Skin epidermis (tissue), 12 donors: ENCODE results near the gene AGPAT2.

Experiments
- H3K27ac ChIP-seq, 21 experiments: fragments of 200-600 bp; sonication (generic) in 11 of 21; one replicate each; pipeline ENCODE4 v1.5.0; 2020; ENCODE audit warnings: mild to moderate bottlenecking in 3 of 21, inconsistent platforms in 2 of 21, moderate library complexity in 2 of 21
- H3K4me3 ChIP-seq, 7 experiments: fragments of 200-600 bp; sonication (generic) in 2 of 7; one replicate each; pipeline ENCODE4 v1.5.0; 2020; ENCODE audit warnings: inconsistent platforms in 2 of 7, mild to moderate bottlenecking in 2 of 7, moderate library complexity in 1 of 7

AGPAT2 gene

GRCh38 chr9:136656795-136657611 lies 30.3 kb downstream of the AGPAT2 start:
- peak overlapping the region; percentile 16 to 83 (median 60) for H3K27ac ChIP-seq
- no peak overlapping the region for H3K4me3 ChIP-seq

GRCh38 chr9:136656183-136656738 lies 31.0 kb downstream of the AGPAT2 start:
- Histone ChIP-seq H3K4me3 (no peak overlapping the region), H3K27ac (peak overlapping the region; percentile 16 to 83 (median 60))

GRCh38 chr9:136655536-136656182 lies 31.6 kb downstream of the AGPAT2 start:
- Histone ChIP-seq H3K27ac (peak overlapping the region in 15 of 21 experiments; percentile 23 to 83 (median 58)), H3K4me3 (no peak overlapping the region)

- H3K4me3 ChIP-seq, result no peak overlapping the region
- H3K27ac ChIP-seq, result peak overlapping the region in 18 of 21 experiments; percentile 11 to 83 (median 50)
Measured at GRCh38 chr9:136654820-136655535, 32.3 kb downstream of the AGPAT2 start.

- no peak overlapping the region for H3K4me3 ChIP-seq
- H3K27ac ChIP-seq, result peak overlapping the region in 8 of 21 experiments; percentile 38 to 83 (median 46)
Measured at GRCh38 chr9:136653323-136654079, 33.8 kb downstream of the AGPAT2 start.

GRCh38 chr9:136651860-136652259 lies 35.4 kb downstream of the AGPAT2 start:
- no peak overlapping the region for H3K4me3 ChIP-seq
- no peak overlapping the region for H3K27ac ChIP-seq

GRCh38 chr9:136650648-136651047 lies 36.6 kb downstream of the AGPAT2 start:
- no peak overlapping the region for H3K4me3 ChIP-seq
- H3K27ac ChIP-seq, result no peak overlapping the region

- peak overlapping the region in 1 of 21 experiments; percentile 74 for H3K27ac ChIP-seq
Measured at GRCh38 chr9:136650021-136650420, 37.2 kb downstream of the AGPAT2 start.

GRCh38 chr9:136648751-136649150 lies 38.5 kb downstream of the AGPAT2 start:
- Histone ChIP-seq H3K27ac (peak overlapping the region in 7 of 21 experiments; percentile 5 to 91 (median 50)), H3K4me3 (no peak overlapping the region)

More at GRCh38 chr9:136650021-136650420, 37.2 kb downstream of the AGPAT2 start:
- no peak overlapping the region for H3K4me3 ChIP-seq

GRCh38 chr9:136646827-136647711 lies 40.2 kb downstream of the AGPAT2 start:
- peak overlapping the region in 2 of 7 experiments; percentile 11 to 16 for H3K4me3 ChIP-seq
- peak overlapping the region in 19 of 21 experiments; percentile 39 to 91 (median 70) for H3K27ac ChIP-seq

- peak overlapping the region in 1 of 7 experiments; percentile 11 for H3K4me3 ChIP-seq
Measured at GRCh38 chr9:136645903-136646754, 41.1 kb downstream of the AGPAT2 start.

GRCh38 chr9:136645352-136645902 lies 41.8 kb downstream of the AGPAT2 start:
- Histone ChIP-seq H3K4me3 (no peak overlapping the region), H3K27ac (peak overlapping the region; percentile 24 to 91 (median 70))

More at GRCh38 chr9:136645903-136646754, 41.1 kb downstream of the AGPAT2 start:
- H3K27ac ChIP-seq, result peak overlapping the region; percentile 36 to 91 (median 71)

- peak overlapping the region in 20 of 21 experiments; percentile 24 to 91 (median 71) for H3K27ac ChIP-seq
- H3K4me3 ChIP-seq, result peak overlapping the region in 5 of 7 experiments; percentile 10 to 24 (median 20)
Measured at GRCh38 chr9:136644593-136645351, 42.5 kb downstream of the AGPAT2 start.

GRCh38 chr9:136644343-136644592 lies 43.0 kb downstream of the AGPAT2 start:
- Histone ChIP-seq H3K4me3 (peak overlapping the region; percentile 8 to 25 (median 20)), H3K27ac (peak overlapping the region in 17 of 21 experiments; percentile 23 to 91 (median 71))

GRCh38 chr9:136643596-136644342 lies 43.5 kb downstream of the AGPAT2 start:
- Histone ChIP-seq H3K27ac (peak overlapping the region in 17 of 21 experiments; percentile 23 to 91 (median 71)), H3K4me3 (peak overlapping the region; percentile 8 to 25 (median 20))
